HepG2 (cell line): ENCODE results near the gene KLF11. TPM values are rescaled to one million over a fixed set of nuclear protein-coding genes. Genes with fewer than 3 reads are reported as not detected.
A peak's percentile ranks its signal among the peaks of the same experiment; 100 is the strongest.

Experiments used
- ADNP ChIP-seq: sonication (generic); formaldehyde crosslinking; IDR thresholded peaks from 2 replicates; pipeline ENCODE4 v1.4.0; 2020; ENCODE audit warnings: missing genetic modification reagents
- ATF5 ChIP-seq: sonication (generic); formaldehyde crosslinking; IDR thresholded peaks from 2 replicates; pipeline ENCODE4 v1.4.0; 2020; ENCODE audit warnings: mild to moderate bottlenecking, low read depth, missing genetic modification reagents
- ELF1 ChIP-seq: sonication (generic); formaldehyde crosslinking; IDR thresholded peaks from 2 replicates; pipeline ENCODE4 v1.4.0; 2020; ENCODE audit warnings: missing genetic modification reagents
- PRDM15 ChIP-seq: sonication (generic); formaldehyde crosslinking; IDR thresholded peaks from 2 replicates; pipeline ENCODE4 v1.4.0; 2020; ENCODE audit warnings: missing genetic modification reagents
- THRA ChIP-seq: sonication (generic); formaldehyde crosslinking; IDR thresholded peaks from 2 replicates; pipeline ENCODE4 v1.4.0; 2020; ENCODE audit warnings: missing genetic modification reagents, borderline replicate concordance
- ZBTB34 ChIP-seq: sonication (generic); formaldehyde crosslinking; IDR thresholded peaks from 2 replicates; pipeline ENCODE4 v1.8.0; 2022; ENCODE audit warnings: mild to moderate bottlenecking, missing genetic modification reagents
- ZBTB38 ChIP-seq: sonication (generic); formaldehyde crosslinking; IDR thresholded peaks from 2 replicates; pipeline ENCODE4 v1.5.1; 2020; ENCODE audit warnings: mild to moderate bottlenecking, missing genetic modification reagents
- ZEB1 ChIP-seq: IDR thresholded peaks from 2 replicates; pipeline ENCODE4 v1.6.1; 2012; ENCODE audit warnings: mild to moderate bottlenecking, low read depth, inconsistent platforms; ENCODE audit not compliant: insufficient replicate concordance
- ZNF10 ChIP-seq: sonication (generic); formaldehyde crosslinking; IDR thresholded peaks from 2 replicates; pipeline ENCODE4 v1.4.0; 2020; ENCODE audit warnings: mild to moderate bottlenecking, low read depth, missing genetic modification reagents, borderline replicate concordance
- ZNF335 ChIP-seq: sonication (generic); formaldehyde crosslinking; IDR thresholded peaks from 2 replicates; pipeline ENCODE4 v1.4.0; 2020; ENCODE audit warnings: missing genetic modification reagents
- ZNF354B ChIP-seq: sonication (generic); formaldehyde crosslinking; IDR thresholded peaks from 2 replicates; pipeline ENCODE4 v1.8.0; 2022; ENCODE audit warnings: mild to moderate bottlenecking, missing genetic modification reagents
- ZNF513 ChIP-seq: sonication (generic); formaldehyde crosslinking; conservative IDR thresholded peaks from 2 replicates; pipeline ENCODE4 v1.5.0; 2020; ENCODE audit warnings: missing genetic modification reagents
- ZNF530 ChIP-seq: sonication (generic); formaldehyde crosslinking; IDR thresholded peaks from 2 replicates; pipeline ENCODE4 v1.5.0; 2020; ENCODE audit warnings: low read depth, mild to moderate bottlenecking, missing genetic modification reagents
- ZNF577 ChIP-seq: sonication (generic); formaldehyde crosslinking; IDR thresholded peaks from 2 replicates; pipeline ENCODE4 v1.4.0; 2020; ENCODE audit warnings: mild to moderate bottlenecking, low read depth, missing genetic modification reagents, borderline replicate concordance
- ZNF644 ChIP-seq: IDR thresholded peaks from 2 replicates; pipeline ENCODE4 v1.6.1; 2016; ENCODE audit warnings: low read depth
- ZNF792 ChIP-seq: IDR thresholded peaks from 2 replicates; pipeline ENCODE4 v1.6.1; 2016
- ZSCAN5A ChIP-seq: sonication (generic); formaldehyde crosslinking; IDR thresholded peaks from 2 replicates; pipeline ENCODE4 v1.8.0; 2022; ENCODE audit warnings: mild to moderate bottlenecking, missing genetic modification reagents, borderline replicate concordance
- ZZZ3 ChIP-seq: sonication (generic); formaldehyde crosslinking; IDR thresholded peaks from 2 replicates; pipeline ENCODE4 v1.4.0; 2020; ENCODE audit warnings: missing genetic modification reagents, mild to moderate bottlenecking, borderline replicate concordance
- polyA plus RNA-seq, 8 experiments: library from polyadenylated mRNA; depleted of rRNA in 3 of 8; stranded (reverse) in 7 of 8; unstranded in 1 of 8; fragments of >200 nt; fragmentation: Illumina TruSeq in 4 of 8; extraction: Trizol in 4 of 8; gene quantifications; 2 replicates each; pipeline versions ENCODE4 v1.2.1 to v1.2.3, GENCODE V29; 2011 to 2016; ENCODE audit warnings: low read depth in 4 of 8, missing spikeins in 1 of 8, mixed read lengths in 1 of 8; ENCODE audit not compliant: insufficient read depth in 1 of 8
- total RNA-seq, 5 experiments: library from RNA; depleted of rRNA; stranded (reverse); fragments of >200 nt; fragmentation: Illumina TruSeq; extraction: Trizol; gene quantifications; 2 replicates each; pipeline ENCODE4 v1.2.3, GENCODE V29; 2016; ENCODE audit warnings: low read depth in 1 of 5

Gene KLF11
- total and polyA plus RNA-seq, 2 of the 13 experiments (the other 11 are each of a cell fraction or from before 2014, with no cell fraction given) = 2.5 to 11.8 TPM

GRCh38 chr2:10062931-10063365 is 19.6 kb downstream of the KLF11 start (continued):
- TF ChIP-seq ZNF513 (CRISPR knock-in tag) (no peak), ZBTB38 (peak; percentile 75), ZBTB34 (CRISPR knock-in tag) (no peak), ZNF530 (CRISPR knock-in tag) (no peak), ZNF354B (no peak), PRDM15 (no peak), ZNF644 (CRISPR knock-in tag) (no peak), ZNF335 (CRISPR knock-in tag) (no peak), ZNF10 (CRISPR knock-in tag) (no peak), ZZZ3 (CRISPR knock-in tag) (no peak), ADNP (CRISPR knock-in tag) (no peak), ATF5 (no peak), ZSCAN5A (CRISPR knock-in tag) (no peak), ELF1 (peak; percentile 55), ZNF577 (no peak), THRA (CRISPR knock-in tag) (no peak), ZNF792 (CRISPR knock-in tag) (0 out of 2 replicates have a peak, but pooled peaks have one; percentile 16), ZEB1 (no peak)
